Amniotic epithelial cell (primary cell): ENCODE measurements around the gene SMG7.

Source experiments
- DNase-seq: peaks from one replicate; pipeline ENCODE4 v3.0.0-alpha.2; 2010; ENCODE audit warnings: low read depth

The SMG7 gene

GRCh38 chr1:183567584-183567983 is 95.3 kb downstream of the SMG7 start:
- DNase-seq: peak; percentile 36

- no peak for DNase-seq
Measured at GRCh38 chr1:183568176-183569021, 96.1 kb downstream of the SMG7 start.

GRCh38 chr1:183569141-183569540 is 96.8 kb downstream of the SMG7 start:
- peak; percentile 7 for DNase-seq

GRCh38 chr1:183569801-183570200 is 97.5 kb downstream of the SMG7 start:
- DNase-seq: no peak

GRCh38 chr1:183570451-183570850 is 98.2 kb downstream of the SMG7 start:
- no peak for DNase-seq

- DNase-seq: peak; percentile 29
Measured at GRCh38 chr1:183571678-183572268, 99.5 kb downstream of the SMG7 start.

- DNase-seq: no peak
Measured at GRCh38 chr1:183572721-183573120, 100.4 kb downstream of the SMG7 start.

GRCh38 chr1:183575606-183576005 is 103.3 kb downstream of the SMG7 start:
- no peak for DNase-seq

- no peak for DNase-seq
Measured at GRCh38 chr1:183576537-183576936, 104.2 kb downstream of the SMG7 start.

GRCh38 chr1:183577897-183578465 is 105.7 kb downstream of the SMG7 start:
- DNase-seq: no peak

GRCh38 chr1:183578856-183579255 is 106.6 kb downstream of the SMG7 start:
- DNase-seq: no peak

- peak; percentile 7 for DNase-seq
Measured at GRCh38 chr1:183580281-183580682, 108.0 kb downstream of the SMG7 start.

- no peak for DNase-seq
Measured at GRCh38 chr1:183582021-183582713, 109.9 kb downstream of the SMG7 start.

- DNase-seq: peak; percentile 82
Measured at GRCh38 chr1:183583466-183583865, 111.2 kb downstream of the SMG7 start.

GRCh38 chr1:183584147-183584546 is 111.8 kb downstream of the SMG7 start:
- DNase-seq: no peak

- peak; percentile 64 for DNase-seq
Measured at GRCh38 chr1:183585038-183585437, 112.7 kb downstream of the SMG7 start.

- DNase-seq: no peak
Measured at GRCh38 chr1:183586455-183586854, 114.2 kb downstream of the SMG7 start.

- no peak for DNase-seq
Measured at GRCh38 chr1:183586926-183587325, 114.6 kb downstream of the SMG7 start.

- DNase-seq: no peak
Measured at GRCh38 chr1:183588827-183589226, 116.5 kb downstream of the SMG7 start.

GRCh38 chr1:183589384-183589783 is 117.1 kb downstream of the SMG7 start:
- no peak for DNase-seq

- DNase-seq: no peak
Measured at GRCh38 chr1:183589874-183590243, 117.6 kb downstream of the SMG7 start.
